ENCODE measurements around the gene LYPD1. TPM values are rescaled to one million over a fixed set of nuclear protein-coding genes. Genes with fewer than 3 reads are reported as not detected.
A peak's percentile ranks its signal among the peaks of the same experiment; 100 is the strongest.

LYPD1 gene
- total RNA-seq, 6 experiments from 2014 or later: 1.5 to 10.3 (median 9.3) TPM

DNA sequence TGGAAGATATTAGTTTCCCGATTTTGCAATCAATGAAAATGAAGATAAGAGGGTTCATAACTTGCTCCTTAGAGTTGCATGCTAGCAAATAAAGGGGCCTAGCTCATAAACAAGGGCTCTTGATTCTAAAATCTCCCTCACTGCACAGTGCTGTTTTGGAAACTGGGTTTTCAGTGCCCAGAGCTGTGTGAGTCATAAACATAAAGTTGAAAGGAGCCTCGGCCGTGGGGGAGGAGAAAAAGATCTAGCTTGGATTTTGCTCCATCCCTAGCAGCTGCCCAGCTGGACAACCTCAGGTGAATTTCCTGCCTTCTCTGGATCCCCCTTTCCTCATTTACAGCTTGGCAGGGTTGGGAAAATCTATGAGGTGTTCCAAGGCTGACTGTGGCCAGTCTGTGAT, 42.5 kb downstream of the LYPD1 start:
- Mint-ChIP-seq H3K4me3 (no peak overlapping the region; the same call in 1 of the 2 replicates), H3K9me3 (no peaks in the 10 kb centered on the region), H3K36me3 (ENCODE audit: low read depth) (no peaks in the 10 kb centered on the region), H3K27me3 (ENCODE audit: insufficient read depth) (peaks cover 2% of the 10 kb centered on the region; the same call in 1 of the 2 replicates), H3K27ac (no peak overlapping the region; the same call in 1 of the 2 replicates), H3K4me1 (ENCODE audit: low read depth) (peaks cover 64% of the 10 kb centered on the region)
- DNase-seq: no peak
- TF ChIP-seq, protein P1, sequence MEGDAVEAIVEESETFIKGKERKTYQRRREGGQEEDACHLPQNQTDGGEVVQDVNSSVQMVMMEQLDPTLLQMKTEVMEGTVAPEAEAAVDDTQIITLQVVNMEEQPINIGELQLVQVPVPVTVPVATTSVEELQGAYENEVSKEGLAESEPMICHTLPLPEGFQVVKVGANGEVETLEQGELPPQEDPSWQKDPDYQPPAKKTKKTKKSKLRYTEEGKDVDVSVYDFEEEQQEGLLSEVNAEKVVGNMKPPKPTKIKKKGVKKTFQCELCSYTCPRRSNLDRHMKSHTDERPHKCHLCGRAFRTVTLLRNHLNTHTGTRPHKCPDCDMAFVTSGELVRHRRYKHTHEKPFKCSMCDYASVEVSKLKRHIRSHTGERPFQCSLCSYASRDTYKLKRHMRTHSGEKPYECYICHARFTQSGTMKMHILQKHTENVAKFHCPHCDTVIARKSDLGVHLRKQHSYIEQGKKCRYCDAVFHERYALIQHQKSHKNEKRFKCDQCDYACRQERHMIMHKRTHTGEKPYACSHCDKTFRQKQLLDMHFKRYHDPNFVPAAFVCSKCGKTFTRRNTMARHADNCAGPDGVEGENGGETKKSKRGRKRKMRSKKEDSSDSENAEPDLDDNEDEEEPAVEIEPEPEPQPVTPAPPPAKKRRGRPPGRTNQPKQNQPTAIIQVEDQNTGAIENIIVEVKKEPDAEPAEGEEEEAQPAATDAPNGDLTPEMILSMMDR (IDR thresholded peaks at IDR 0.05): no peak

DNA sequence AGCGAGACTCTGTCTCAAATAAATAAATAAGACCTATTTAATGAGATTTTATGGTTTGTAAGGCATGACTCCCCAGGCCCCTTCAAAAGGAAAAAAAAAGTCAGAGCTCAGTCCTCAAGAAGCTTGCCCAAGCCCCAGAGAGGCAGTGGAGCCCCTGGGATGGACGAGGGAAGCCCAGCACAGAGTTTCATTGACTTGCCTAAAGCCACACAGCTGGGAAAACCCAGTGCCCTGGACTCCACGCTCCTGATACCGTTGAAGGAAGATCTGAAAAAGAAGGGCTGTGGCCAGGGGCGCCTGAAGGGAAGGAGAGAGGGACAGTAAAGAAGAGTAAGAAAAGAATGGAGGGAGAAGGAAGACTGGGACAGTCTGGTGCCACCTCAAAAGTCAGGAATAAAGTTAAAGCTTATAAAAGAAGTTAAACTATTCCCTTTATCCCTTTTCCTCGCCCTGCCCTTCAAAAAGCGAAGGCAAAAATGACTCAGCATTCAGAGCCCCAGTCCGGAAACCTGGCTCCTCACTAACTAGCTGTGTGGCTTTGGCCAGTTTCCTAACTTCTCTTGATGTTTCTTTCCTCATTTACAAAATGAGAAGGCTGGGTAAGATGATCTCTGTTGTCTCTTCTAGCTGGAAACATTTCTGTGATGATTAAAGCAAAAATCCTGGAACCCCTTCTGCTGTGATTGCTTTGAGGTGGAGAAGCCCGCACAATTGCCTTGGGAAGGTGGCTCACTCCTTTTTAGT, 46.7 kb downstream of the LYPD1 start:
- peak overlapping the region; percentile 74 for H3K4me3 Mint-ChIP-seq
- H3K9me3 Mint-ChIP-seq: no peaks in the 10 kb centered on the region; the same call in 1 of the 2 replicates
- H3K27me3 Mint-ChIP-seq (ENCODE audit: insufficient read depth): peaks cover 3% of the 10 kb centered on the region
- H3K4me1 Mint-ChIP-seq (ENCODE audit: low read depth): peaks cover 47% of the 10 kb centered on the region
- TF ChIP-seq, protein P1 (IDR thresholded peaks at IDR 0.05): no peak
- peak overlapping the region; percentile 90 for H3K27ac Mint-ChIP-seq
- peak; percentile 49 for DNase-seq
- no peaks in the 10 kb centered on the region for H3K36me3 Mint-ChIP-seq (ENCODE audit: low read depth)

DNA sequence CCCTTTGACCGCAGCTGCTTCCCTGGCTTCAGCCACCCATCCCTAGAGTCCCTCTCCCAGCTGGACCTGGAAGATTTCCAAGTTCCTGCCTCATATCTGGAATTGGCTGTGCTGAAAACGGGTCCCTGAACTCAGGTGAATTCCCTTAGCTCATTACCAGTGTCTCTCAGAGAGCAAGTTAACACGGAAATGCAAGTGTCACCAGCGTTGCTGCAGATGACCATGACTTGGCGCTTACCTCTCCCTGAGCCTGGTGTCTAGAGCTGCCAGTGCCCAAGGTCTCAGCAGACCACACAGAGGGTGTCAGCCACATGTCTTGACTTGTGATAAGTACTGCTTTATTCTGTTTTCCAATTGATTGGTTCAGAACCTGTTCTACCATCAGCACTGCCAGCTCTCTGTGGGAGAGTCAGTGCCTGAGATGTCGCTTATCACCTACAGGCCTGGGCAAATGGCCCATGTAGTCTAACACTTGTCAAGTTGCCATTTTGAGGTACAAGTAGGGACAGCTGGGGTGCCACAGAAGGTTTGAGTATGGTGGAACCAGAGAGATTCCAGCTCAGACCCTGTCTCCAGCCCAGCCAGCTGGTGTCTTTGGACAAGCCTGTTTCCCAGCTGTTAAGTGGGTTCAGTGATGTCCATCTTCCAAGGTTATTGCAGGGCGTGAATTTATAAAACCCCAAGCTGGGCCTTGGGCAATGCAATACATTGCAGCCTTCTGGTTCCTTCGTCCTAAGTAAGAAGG, 48.7 kb downstream of the LYPD1 start:
- Mint-ChIP-seq H3K36me3 (ENCODE audit: low read depth) (no peaks in the 10 kb centered on the region), H3K27me3 (ENCODE audit: insufficient read depth) (peaks cover 1% of the 10 kb centered on the region), H3K9me3 (no peaks in the 10 kb centered on the region; the same call in 1 of the 2 replicates), H3K27ac (no peak overlapping the region), H3K4me1 (ENCODE audit: low read depth) (peaks cover 32% of the 10 kb centered on the region), H3K4me3 (no peak overlapping the region)
- DNase-seq: no peak
- TF ChIP-seq, protein P1 (IDR thresholded peaks at IDR 0.05): no peak

DNA sequence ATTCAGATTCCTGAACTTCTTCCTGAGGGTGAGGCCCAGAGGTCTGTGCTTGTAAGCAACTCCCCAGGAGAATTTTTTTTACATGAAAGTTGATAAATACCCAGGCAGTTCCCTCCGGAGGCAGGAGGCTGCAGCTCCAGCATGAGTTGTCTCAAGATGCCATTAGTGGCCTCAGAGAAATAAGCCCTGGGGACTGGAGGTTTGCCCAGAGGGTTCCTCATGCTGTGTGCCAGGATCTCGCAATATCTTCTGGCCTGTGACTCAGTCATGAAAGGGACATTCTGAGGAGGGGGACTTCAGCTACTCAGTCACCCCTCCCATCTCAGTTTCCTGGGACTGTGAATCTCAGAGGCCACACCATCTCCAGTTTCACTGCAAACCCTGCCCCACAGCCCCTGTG, 49.9 kb downstream of the LYPD1 start:
- Mint-ChIP-seq H3K9me3 (no peaks in the 10 kb centered on the region; the same call in 1 of the 2 replicates), H3K4me1 (ENCODE audit: low read depth) (peaks cover 32% of the 10 kb centered on the region)

DNA sequence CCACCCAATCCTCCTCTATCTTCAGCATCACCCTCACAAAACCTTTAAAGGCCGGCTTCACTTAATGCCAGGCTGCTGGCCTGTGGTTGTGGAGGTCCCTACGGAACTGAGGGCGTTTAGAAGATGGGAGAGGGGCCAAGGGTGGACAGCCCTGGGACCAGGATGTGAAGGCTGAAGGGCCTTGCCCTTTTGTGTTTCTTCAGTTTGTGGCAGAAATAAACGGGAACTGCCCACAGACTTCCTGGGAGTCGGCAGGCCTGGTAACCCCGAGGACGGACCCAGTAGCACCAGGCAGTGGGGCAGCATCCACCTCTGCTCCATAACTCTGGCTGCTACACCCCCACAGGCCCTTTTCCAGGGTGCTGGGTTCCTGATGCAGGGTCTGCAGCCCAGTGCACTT, 51.3 kb downstream of the LYPD1 start:
- Mint-ChIP-seq H3K4me1 (ENCODE audit: low read depth) (peaks cover 21% of the 10 kb centered on the region), H3K36me3 (ENCODE audit: low read depth) (no peaks in the 10 kb centered on the region), H3K4me3 (no peak overlapping the region), H3K27me3 (ENCODE audit: insufficient read depth) (peaks cover 4% of the 10 kb centered on the region), H3K27ac (no peak overlapping the region), H3K9me3 (no peaks in the 10 kb centered on the region; the same call in 1 of the 2 replicates)
- TF ChIP-seq, protein P1 (IDR thresholded peaks at IDR 0.05): no peak
- no peak for DNase-seq

More for the DNA sequence above, 49.9 kb downstream of the LYPD1 start:
- Mint-ChIP-seq H3K27me3 (ENCODE audit: insufficient read depth) (peaks cover 1% of the 10 kb centered on the region), H3K27ac (peak overlapping the region; percentile 19; the same call in 1 of the 2 replicates), H3K4me3 (peak overlapping the region; percentile 7; the same call in 1 of the 2 replicates), H3K36me3 (ENCODE audit: low read depth) (no peaks in the 10 kb centered on the region)
- peak; percentile 25 for DNase-seq
- TF ChIP-seq, protein P1 (IDR thresholded peaks at IDR 0.05): no peak

Measured in HFFc6 (cell line).